ENCODE measurements around the gene GAL3ST1. TPM values are rescaled to one million over a fixed set of nuclear protein-coding genes. Genes with fewer than 3 reads are reported as not detected.
A peak's percentile ranks its signal among the peaks of the same experiment; 100 is the strongest.
"Not testable (repeated sequence)": the region's sequence is repeated elsewhere in the genome, so short reads cannot be mapped to it uniquely, and the experiment has no call there.

Gene GAL3ST1
- total RNA-seq, 1 donor, result 0.10 TPM

GRCh38 chr22:30605449-30606110 lies 31.1 kb upstream of the GAL3ST1 start:
- no peak overlapping the region for H3K4me3 ChIP-seq (ENCODE audit: low read length)
- no peaks in the 10 kb centered on the region for H3K9me3 ChIP-seq (ENCODE audit: low read depth, low read length)
- no peaks in the 10 kb centered on the region for H3K27me3 ChIP-seq (ENCODE audit: insufficient read depth, low read length)
- H3K4me1 ChIP-seq (ENCODE audit: insufficient read depth, low read length), result peaks cover 55% of the 10 kb centered on the region

GRCh38 chr22:30604723-30605122 lies 30.3 kb upstream of the GAL3ST1 start:
- no peaks in the 10 kb centered on the region for H3K9me3 ChIP-seq (ENCODE audit: low read depth, low read length)
- H3K27me3 ChIP-seq (ENCODE audit: insufficient read depth, low read length), result no peaks in the 10 kb centered on the region
- H3K4me1 ChIP-seq (ENCODE audit: insufficient read depth, low read length), result peaks cover 47% of the 10 kb centered on the region
- H3K4me3 ChIP-seq (ENCODE audit: low read length), result no peak overlapping the region

GRCh38 chr22:30603801-30604200 lies 29.3 kb upstream of the GAL3ST1 start:
- no peak overlapping the region for H3K4me3 ChIP-seq (ENCODE audit: low read length)
- no peaks in the 10 kb centered on the region for H3K27me3 ChIP-seq (ENCODE audit: insufficient read depth, low read length)
- H3K4me1 ChIP-seq (ENCODE audit: insufficient read depth, low read length), result peaks cover 38% of the 10 kb centered on the region
- no peaks in the 10 kb centered on the region for H3K9me3 ChIP-seq (ENCODE audit: low read depth, low read length)

- H3K4me3 ChIP-seq (ENCODE audit: low read length), result no peak overlapping the region
- no peaks in the 10 kb centered on the region for H3K9me3 ChIP-seq (ENCODE audit: low read depth, low read length)
- peaks cover 20% of the 10 kb centered on the region for H3K4me1 ChIP-seq (ENCODE audit: insufficient read depth, low read length)
- no peaks in the 10 kb centered on the region for H3K27me3 ChIP-seq (ENCODE audit: insufficient read depth, low read length)
These were observed 27.6 kb upstream of the GAL3ST1 start for GRCh38 chr22:30602049-30602448.

- no peaks in the 10 kb centered on the region for H3K27me3 ChIP-seq (ENCODE audit: insufficient read depth, low read length)
- no peak overlapping the region for H3K4me3 ChIP-seq (ENCODE audit: low read length)
- no peaks in the 10 kb centered on the region for H3K9me3 ChIP-seq (ENCODE audit: low read depth, low read length)
- H3K4me1 ChIP-seq (ENCODE audit: insufficient read depth, low read length), result peaks cover 15% of the 10 kb centered on the region
These were observed 27.0 kb upstream of the GAL3ST1 start for GRCh38 chr22:30601464-30601863.

- peaks cover 10% of the 10 kb centered on the region for H3K4me1 ChIP-seq (ENCODE audit: insufficient read depth, low read length)
- H3K4me3 ChIP-seq (ENCODE audit: low read length), result no peak overlapping the region
- no peaks in the 10 kb centered on the region for H3K27me3 ChIP-seq (ENCODE audit: insufficient read depth, low read length)
- H3K9me3 ChIP-seq (ENCODE audit: low read depth, low read length), result no peaks in the 10 kb centered on the region
These were observed 26.5 kb upstream of the GAL3ST1 start for GRCh38 chr22:30600921-30601320.

- Histone ChIP-seq H3K4me1 (ENCODE audit: insufficient read depth, low read length) (no peaks in the 10 kb centered on the region), H3K27me3 (ENCODE audit: insufficient read depth, low read length) (no peaks in the 10 kb centered on the region), H3K9me3 (ENCODE audit: low read depth, low read length) (no peaks in the 10 kb centered on the region), H3K4me3 (ENCODE audit: low read length) (no peak overlapping the region)
These were observed 24.5 kb upstream of the GAL3ST1 start for GRCh38 chr22:30598986-30599385.

- Histone ChIP-seq H3K27me3 (ENCODE audit: insufficient read depth, low read length) (no peaks in the 10 kb centered on the region), H3K4me3 (ENCODE audit: low read length) (no peak overlapping the region), H3K9me3 (ENCODE audit: low read depth, low read length) (no peaks in the 10 kb centered on the region), H3K4me1 (ENCODE audit: insufficient read depth, low read length) (peaks cover 4% of the 10 kb centered on the region)
These were observed 22.4 kb upstream of the GAL3ST1 start for GRCh38 chr22:30596886-30597285.

GRCh38 chr22:30596199-30596598 lies 21.7 kb upstream of the GAL3ST1 start:
- Histone ChIP-seq H3K4me1 (ENCODE audit: insufficient read depth, low read length) (peaks cover 8% of the 10 kb centered on the region), H3K4me3 (ENCODE audit: low read length) (no peak overlapping the region), H3K9me3 (ENCODE audit: low read depth, low read length) (no peaks in the 10 kb centered on the region), H3K27me3 (ENCODE audit: insufficient read depth, low read length) (no peaks in the 10 kb centered on the region)

GRCh38 chr22:30592360-30592713 lies 17.9 kb upstream of the GAL3ST1 start:
- not testable (repeated sequence) for H3K27me3 ChIP-seq (ENCODE audit: insufficient read depth, low read length); H3K9me3 ChIP-seq (ENCODE audit: low read depth, low read length); H3K4me3 ChIP-seq (ENCODE audit: low read length)
- H3K4me1 ChIP-seq (ENCODE audit: insufficient read depth, low read length), result peaks cover 15% of the 10 kb centered on the region

GRCh38 chr22:30591588-30592359 lies 17.3 kb upstream of the GAL3ST1 start, which contains the start of gene PES1:
PES1 (minus strand) TSS chr22:30591910; CDS start chr22:30591833, 77 bp downstream.
- H3K27me3 ChIP-seq (ENCODE audit: insufficient read depth, low read length), result no peaks in the 10 kb centered on the region
- H3K4me3 ChIP-seq (ENCODE audit: low read length), result peak within 1 kb of the TSS; percentile 60
- H3K4me1 ChIP-seq (ENCODE audit: insufficient read depth, low read length), result peaks cover 15% of the 10 kb centered on the region
- H3K9me3 ChIP-seq (ENCODE audit: low read depth, low read length), result no peaks in the 10 kb centered on the region

- Histone ChIP-seq H3K27me3 (ENCODE audit: insufficient read depth, low read length) (no peaks in the 10 kb centered on the region), H3K4me1 (ENCODE audit: insufficient read depth, low read length) (peaks cover 15% of the 10 kb centered on the region), H3K4me3 (ENCODE audit: low read length) (peak overlapping the region; percentile 60), H3K9me3 (ENCODE audit: low read depth, low read length) (no peaks in the 10 kb centered on the region)
These were observed 16.7 kb upstream of the GAL3ST1 start for GRCh38 chr22:30591191-30591587.

- Histone ChIP-seq H3K4me1 (ENCODE audit: insufficient read depth, low read length) (peaks cover 10% of the 10 kb centered on the region), H3K4me3 (ENCODE audit: low read length) (no peak overlapping the region), H3K9me3 (ENCODE audit: low read depth, low read length) (no peaks in the 10 kb centered on the region), H3K27me3 (ENCODE audit: insufficient read depth, low read length) (no peaks in the 10 kb centered on the region)
These were observed 11.9 kb upstream of the GAL3ST1 start for GRCh38 chr22:30586414-30586813.

- Histone ChIP-seq H3K27me3 (ENCODE audit: insufficient read depth, low read length) (no peaks in the 10 kb centered on the region), H3K4me1 (ENCODE audit: insufficient read depth, low read length) (no peaks in the 10 kb centered on the region), H3K9me3 (ENCODE audit: low read depth, low read length) (no peaks in the 10 kb centered on the region), H3K4me3 (ENCODE audit: low read length) (no peak overlapping the region)
These were observed 10.0 kb upstream of the GAL3ST1 start for GRCh38 chr22:30584441-30584840.

- no peaks in the 10 kb centered on the region for H3K4me1 ChIP-seq (ENCODE audit: insufficient read depth, low read length)
- H3K9me3 ChIP-seq (ENCODE audit: low read depth, low read length), result no peaks in the 10 kb centered on the region
- H3K4me3 ChIP-seq (ENCODE audit: low read length), result no peak overlapping the region
- no peaks in the 10 kb centered on the region for H3K27me3 ChIP-seq (ENCODE audit: insufficient read depth, low read length)
These were observed 8.5 kb upstream of the GAL3ST1 start for GRCh38 chr22:30582788-30583545.

Data from mononuclear cell (primary cell).